K562 (cell line): ENCODE results near the gene CCNK. TPM values are rescaled to one million over a fixed set of nuclear protein-coding genes. Genes with fewer than 3 reads are reported as not detected.

Experiments
- ATAC-seq: fragments of 200-7000 bp; cut with Tn5 transposase; 3 replicates; pipeline ENCODE4 v1.9.1; 2020; ENCODE audit warnings: moderate library complexity
- BruUV-seq: library from RNA; stranded (reverse); fragments of 400-500 nt; replicated peaks from 2 replicates; lab custom pipeline; 2021; lab: Mats Ljungman, UMichigan
- CTCF ChIA-PET: fragments of 300-600 bp; formaldehyde crosslinking; extraction: SDS; loops from one replicate; lab custom pipeline; 2021; ENCODE audit warnings: low intra/inter-chr PET ratio; lab: Yijun Ruan, JAX
- POLR2A ChIA-PET: fragments of 300-600, 350-650 bp; sonication (Branson Sonifier 250); formaldehyde crosslinking; extraction: SDS; loops from one replicate; lab custom pipeline; 2021; ENCODE audit warnings: antibody characterized with exemption, inconsistent platforms; lab: Yijun Ruan, JAX
- DNase-seq, 4 experiments: peaks; one replicate each; pipeline versions ENCODE4 v3.0.0 to v3.0.0-alpha.2; 2011 to 2018; ENCODE audit warnings: low spot score in 3 of 4, mixed read lengths in 3 of 4; ENCODE audit errors: extremely low read depth in 1 of 4
- FAIRE-seq: peaks from 2 replicates; lab custom pipeline; 2011; peaks lifted over from hg19 to GRCh38; lab: Jason Lieb, UNC
- H2AFZ ChIP-seq: 2 replicates; pipeline ENCODE4 v1.6.0; 2011; ENCODE audit warnings: low read depth, low read length, control low read depth, inconsistent platforms
- H3K27ac ChIP-seq: fragments of 200-600 bp; 3 replicates; pipeline ENCODE4 v1.8.0; 2011; ENCODE audit warnings: low read depth, mild to moderate bottlenecking, control low read depth, inconsistent platforms, low read length, moderate library complexity, mixed read lengths; ENCODE audit errors: extremely low read depth
- H3K27me3 ChIP-seq, 2 experiments: fragments of 300-600 bp in 1 of 2; 2 replicates in 1 of 2; 3 replicates in 1 of 2; pipeline versions ENCODE4 v1.6.0 to v1.8.0; 2011; ENCODE audit warnings: inconsistent platforms in 2 of 2, low read length in 2 of 2, mild to moderate bottlenecking in 1 of 2, mixed read lengths in 1 of 2, moderate library complexity in 1 of 2; ENCODE audit not compliant: control insufficient read depth in 2 of 2, insufficient read depth in 2 of 2
- H3K36me3 ChIP-seq: fragments of 300-600 bp; 3 replicates; pipeline ENCODE4 v1.8.0; 2011; ENCODE audit warnings: mild to moderate bottlenecking, low read length, inconsistent platforms; ENCODE audit not compliant: control insufficient read depth, insufficient read depth
- H3K4me1 ChIP-seq, 2 experiments: fragments of 200-600 bp in 1 of 2; replicated peaks in 1 of 2; 2 replicates in 1 of 2; 3 replicates in 1 of 2; pipeline versions ENCODE4 v1.5.1 to v1.8.0; 2011; ENCODE audit warnings: inconsistent platforms in 2 of 2, low read length in 2 of 2, mild to moderate bottlenecking in 1 of 2, mixed read lengths in 1 of 2, moderate library complexity in 1 of 2; ENCODE audit not compliant: control insufficient read depth in 2 of 2, insufficient read depth in 2 of 2
- H3K4me2 ChIP-seq: 2 replicates; pipeline ENCODE4 v1.6.1; 2011; ENCODE audit warnings: low read length, control low read depth, inconsistent platforms, mixed read lengths; ENCODE audit not compliant: insufficient read depth
- H3K4me3 ChIP-seq: fragments of 200-600 bp; sonication (generic), shearing (Covaris generic); 2 replicates; pipeline ENCODE4 v1.5.1; 2016; ENCODE audit warnings: control low read depth, inconsistent platforms
- H3K79me2 ChIP-seq: fragments of 200-600 bp; 3 replicates; pipeline ENCODE4 v1.8.0; 2011; ENCODE audit warnings: low read length, inconsistent platforms; ENCODE audit not compliant: control insufficient read depth, insufficient read depth
- H3K9ac ChIP-seq, 2 experiments: 2 replicates each; pipeline versions ENCODE4 v1.6.0 to v1.6.1; 2011; ENCODE audit warnings: low read depth in 2 of 2, low read length in 2 of 2, control low read depth in 1 of 2, inconsistent platforms in 1 of 2, mild to moderate bottlenecking in 1 of 2, mixed read lengths in 1 of 2; ENCODE audit not compliant: insufficient read depth in 1 of 2
- H3K9me1 ChIP-seq: one replicate; pipeline ENCODE4 v1.6.0; 2011; ENCODE audit warnings: inconsistent platforms, mild to moderate bottlenecking, low read length, moderate library complexity; ENCODE audit not compliant: control insufficient read depth, insufficient read depth
- H3K9me3 ChIP-seq: replicated peaks from 2 replicates; pipeline ENCODE4 v1.5.1; 2011; ENCODE audit warnings: low read depth, low read length, inconsistent platforms; ENCODE audit not compliant: control insufficient read depth, insufficient read depth
- H4K20me1 ChIP-seq: replicated peaks from 2 replicates; pipeline ENCODE4 v1.6.1; 2011; ENCODE audit warnings: low read length, inconsistent platforms, mixed read lengths; ENCODE audit not compliant: control insufficient read depth, insufficient read depth
- ARID3A ChIP-seq: IDR thresholded peaks from 2 replicates; pipeline ENCODE4 v1.6.1; 2012; ENCODE audit warnings: low read depth, low read length, improper control_type of control experiment, borderline replicate concordance
- C11orf30 ChIP-seq: fragments of 450-650 bp; IDR thresholded peaks from 2 replicates; pipeline ENCODE4 v1.6.1; 2016; ENCODE audit warnings: low read depth, mild to moderate bottlenecking
- ETV6 ChIP-seq, 3 experiments: fragments of 150-350 bp in 1 of 3; sonication (generic) in 1 of 3; formaldehyde crosslinking in 1 of 3; IDR thresholded peaks; 2 replicates each; pipeline versions ENCODE4 v1.6.1 to v1.8.0; 2014 to 2022; ENCODE audit warnings: borderline replicate concordance in 2 of 3, low read depth in 2 of 3, antibody characterized with exemption in 1 of 3, low read length in 1 of 3, mild to moderate bottlenecking in 1 of 3, missing genetic modification reagents in 1 of 3
- GTF2E2 ChIP-seq: fragments of 200-800 bp; sonication (Bioruptor generic); IDR thresholded peaks from 2 replicates; pipeline ENCODE4 v1.6.1; 2016; ENCODE audit warnings: missing genetic modification characterization, missing compliant biosample characterization
- HNRNPH1 ChIP-seq: fragments of 200-400 bp; formaldehyde crosslinking; optimal IDR thresholded peaks from 2 replicates; pipeline ENCODE3; 2017; ENCODE audit warnings: low read depth, mild to moderate bottlenecking, low read length, moderate library complexity
- HNRNPLL ChIP-seq: fragments of 200-400 bp; formaldehyde crosslinking; IDR thresholded peaks from 2 replicates; pipeline ENCODE4 v1.6.1; 2017; ENCODE audit warnings: low read length, low read depth, mild to moderate bottlenecking; ENCODE audit not compliant: poor library complexity, severe bottlenecking
- L3MBTL2 ChIP-seq: fragments of 450-650 bp; IDR thresholded peaks from 2 replicates; pipeline ENCODE4 v1.6.1; 2016; ENCODE audit warnings: mild to moderate bottlenecking, moderate library complexity
- MTA1 ChIP-seq: fragments of 450-650 bp; IDR thresholded peaks from 2 replicates; pipeline ENCODE4 v1.6.1; 2017; ENCODE audit warnings: borderline replicate concordance
- NBN ChIP-seq: fragments of 450-650 bp; IDR thresholded peaks from 2 replicates; pipeline ENCODE4 v1.6.1; 2016; ENCODE audit warnings: low read depth, mild to moderate bottlenecking
- NR1H2 ChIP-seq: sonication (generic); formaldehyde crosslinking; IDR thresholded peaks from 2 replicates; pipeline ENCODE4 v1.4.0; 2020; ENCODE audit warnings: mild to moderate bottlenecking, missing genetic modification reagents
- RFX5 ChIP-seq: IDR thresholded peaks from 2 replicates; pipeline ENCODE4 v1.6.1; 2011; ENCODE audit warnings: low read depth, mild to moderate bottlenecking, improper control_type of control experiment, low read length
- SIN3B ChIP-seq: fragments of 450-650 bp; IDR thresholded peaks from 2 replicates; pipeline ENCODE4 v1.6.1; 2017; ENCODE audit warnings: low read depth, mild to moderate bottlenecking, moderate library complexity
- SIRT6 ChIP-seq: IDR thresholded peaks from one replicate; pipeline ENCODE4 v1.6.1; 2012; ENCODE audit warnings: low read depth, mild to moderate bottlenecking, control low read depth, inconsistent platforms, low read length, moderate library complexity
- ZNF146 ChIP-seq: IDR thresholded peaks from one replicate; pipeline ENCODE4 v1.6.1; 2018; ENCODE audit warnings: missing compliant biosample characterization; ENCODE audit not compliant: unreplicated experiment
- ZNF175 ChIP-seq: fragments of 200-800 bp; sonication (Bioruptor generic); IDR thresholded peaks from 2 replicates; pipeline ENCODE4 v1.6.1; 2016; ENCODE audit warnings: low read depth, mild to moderate bottlenecking, missing genetic modification characterization, missing compliant biosample characterization
- ZNF274 ChIP-seq: IDR thresholded peaks from 2 replicates; pipeline ENCODE4 v1.6.1; 2011; ENCODE audit warnings: low read depth, mild to moderate bottlenecking, low read length, moderate library complexity, borderline replicate concordance
- ZNF395 ChIP-seq: fragments of 200-800 bp; sonication (Bioruptor generic); IDR thresholded peaks from 2 replicates; pipeline ENCODE4 v1.6.1; 2017; ENCODE audit warnings: missing genetic modification characterization, missing compliant biosample characterization
- WGBS: fragments of 100-300 bp; shearing (Covaris generic); methylation state at CpG from one replicate; pipeline ENCODE4 v1.1.6; 2016; ENCODE audit warnings: low coverage, mixed read lengths; ENCODE audit not compliant: insufficient coverage; ENCODE audit errors: missing lambda C conversion rate; 5-methylcytosine and 5-hydroxymethylcytosine counted together
- in situ Hi-C: fragments of 300-500 bp; cut with MboI; formaldehyde crosslinking; loops from 4 replicates; pipeline ENCODE4 v1.15.0; 2018; ENCODE audit warnings: inconsistent platforms, mixed read lengths
- intact Hi-C: fragments of 100-400 bp; cut with micrococcal nuclease; formaldehyde crosslinking; loops from 2 replicates; pipeline ENCODE4 v1.14.2; 2022
- polyA plus RNA-seq, 8 experiments: library from polyadenylated mRNA; depleted of rRNA in 4 of 8; stranded (reverse) in 5 of 8; unstranded in 3 of 8; fragments of >200 nt; fragmentation: Nextera tagmentation in 2 of 8; fragmentation: Illumina TruSeq in 1 of 8; extraction: Ambion mirVana in 2 of 8; extraction: Trizol in 1 of 8; gene quantifications; 2 replicates each; pipeline versions ENCODE4 v1.2.1 to v1.2.3, GENCODE V29; 2011 to 2014; ENCODE audit warnings: inconsistent platforms in 1 of 8, missing spikeins in 1 of 8
- total RNA-seq, 7 experiments: library from RNA; depleted of rRNA in 6 of 7; stranded (reverse); fragments of >200 nt in 6 of 7; fragmentation: Illumina TruSeq in 2 of 7; extraction: Trizol in 2 of 7; gene quantifications; 2 replicates each; pipeline versions ENCODE4 v1.2.1 to v1.2.3, GENCODE V29; 2011 to 2021; ENCODE audit warnings: low replicate concordance in 1 of 7

The CCNK gene
- total and polyA plus RNA-seq, 9 of the 15 experiments (the other 6 are each of a cell fraction or from before 2014, with no cell fraction given) = 5.8 to 84.2 (median 16.4) TPM

GRCh38 chr14:99436247-99437180 lies 44.7 kb upstream of the CCNK start:
- DNase-seq (no peak), ATAC-seq (no peak), FAIRE-seq (no peak)
- WGBS = 84% methylated on average over 14 of the region's 14 CpGs
- Histone ChIP-seq H3K79me2 (no peaks in the 10 kb centered on the region), H2AFZ (no peak overlapping the region), H3K9me1 (no peaks in the 10 kb centered on the region), H3K27me3 (no peaks in the 10 kb centered on the region), H3K4me3 (no peak overlapping the region), H3K9me3 (no peaks in the 10 kb centered on the region), H4K20me1 (no peaks in the 10 kb centered on the region), H3K4me2 (no peak overlapping the region), H3K9ac (no peak overlapping the region), H3K36me3 (peaks cover 22% of the 10 kb centered on the region; the same call in 2 of the 3 replicates), H3K4me1 (no peaks in the 10 kb centered on the region; a peak in 1 of 5 replicates), H3K27ac (no peak overlapping the region)
- BruUV-seq = no TSS peak
- intact Hi-C loops = no loop called here
- ChIA-PET CTCF (no interaction called here), POLR2A (interaction anchor here (0.7 to 0.8 kb wide), 2 partner anchors 9 to 14 kb away, joined by 3 to 4 read pairs; no protein-coding TSS in a partner anchor)
- TF ChIP-seq NBN (no peak), ETV6 (IDR thresholded peaks at IDR 0.05; ENCODE audit: borderline replicate concordance in 1 of 2, low read depth in 2 of 2, low read length in 1 of 2) (no peak), ETV6 (CRISPR knock-in tag; IDR thresholded peaks at IDR 0.05; ENCODE audit: borderline replicate concordance) (no peak), ZNF274 (no peak), MTA1 (no peak), HNRNPH1 (no peak), SIN3B (no peak), C11orf30 (no peak), GTF2E2 (no peak), ARID3A (no peak), RFX5 (no peak), L3MBTL2 (no peak), SIRT6 (no peak), ZNF146 (CRISPR knock-in tag) (no peak), ZNF395 (CRISPR knock-in tag) (no peak), NR1H2 (no peak), HNRNPLL (no peak), ZNF175 (CRISPR knock-in tag) (no peak)
- in situ Hi-C loops = no loop called here
